ENCODE measurements around the gene FLG2. TPM values are rescaled to one million over a fixed set of nuclear protein-coding genes. Genes with fewer than 3 reads are reported as not detected.

FLG2 gene
- total RNA-seq, 1 experiment from 2014 or later: not detected

GRCh38 chr1:152392909-152393308, 33.1 kb upstream of the FLG2 start:
- peaks cover 3% of the 10 kb centered on the region; the same call in 1 of the 2 replicates for H3K27me3 Mint-ChIP-seq (ENCODE audit: low read depth)
- H3K4me1 Mint-ChIP-seq: no peaks in the 10 kb centered on the region
- TF ChIP-seq KAT7 (CRISPR knock-in tag; IDR thresholded peaks at IDR 0.05; ENCODE audit: borderline replicate concordance) (no peak), NFE2L1 (CRISPR knock-in tag; IDR thresholded peaks at IDR 0.05) (no peak)
- H3K36me3 Mint-ChIP-seq: peaks cover 77% of the 10 kb centered on the region
- CTCF ChIA-PET: no interaction called here
- H3K27ac Mint-ChIP-seq: no peak overlapping the region
- POLR2A ChIA-PET: no interaction called here
- H3K9me3 Mint-ChIP-seq: peaks cover 92% of the 10 kb centered on the region
- DNase-seq (ENCODE audit: low spot score) (no peak), ATAC-seq (no peak)
- H3K4me3 Mint-ChIP-seq: no peak overlapping the region

- CTCF ChIA-PET: no interaction called here
- H3K9me3 Mint-ChIP-seq: peaks cover 88% of the 10 kb centered on the region
Observed at GRCh38 chr1:152388889-152389288, 29.1 kb upstream of the FLG2 start.

GRCh38 chr1:152386940-152387339, 27.1 kb upstream of the FLG2 start:
- Mint-ChIP-seq H3K9me3 (peaks cover 86% of the 10 kb centered on the region), H3K4me3 (no peak overlapping the region), H3K27me3 (ENCODE audit: low read depth) (peaks cover 12% of the 10 kb centered on the region; the same call in 1 of the 2 replicates), H3K4me1 (no peaks in the 10 kb centered on the region), H3K27ac (no peak overlapping the region), H3K36me3 (peaks cover 74% of the 10 kb centered on the region)
- ATAC-seq: no peak
- CTCF ChIA-PET: no interaction called here
- TF ChIP-seq ZMAT4 (CRISPR knock-in tag; IDR thresholded peaks at IDR 0.05) (no peak), CREB1 (CRISPR knock-in tag; IDR thresholded peaks at IDR 0.05) (no peak), ATF2 (CRISPR knock-in tag; IDR thresholded peaks at IDR 0.05; ENCODE audit: borderline replicate concordance, low read depth) (no peak)
- no peak for DNase-seq (ENCODE audit: low spot score)
- POLR2A ChIA-PET: no interaction called here

More at GRCh38 chr1:152388889-152389288, 29.1 kb upstream of the FLG2 start:
- ATAC-seq (no peak), DNase-seq (ENCODE audit: low spot score) (no peak)
- TF ChIP-seq ATF2 (CRISPR knock-in tag; IDR thresholded peaks at IDR 0.05; ENCODE audit: borderline replicate concordance, low read depth) (no peak), ZBTB43 (CRISPR knock-in tag; IDR thresholded peaks at IDR 0.05) (no peak), ATF3 (CRISPR knock-in tag; conservative IDR thresholded peaks at IDR 0.05) (no peak), ZNF512 (CRISPR knock-in tag; IDR thresholded peaks at IDR 0.05; ENCODE audit: borderline replicate concordance) (no peak), MLX (CRISPR knock-in tag; IDR thresholded peaks at IDR 0.05) (no peak), IRF1 (CRISPR knock-in tag; IDR thresholded peaks at IDR 0.05) (no peak)
- Mint-ChIP-seq H3K36me3 (peaks cover 77% of the 10 kb centered on the region), H3K4me1 (no peaks in the 10 kb centered on the region), H3K4me3 (no peak overlapping the region), H3K27me3 (ENCODE audit: low read depth) (peaks cover 12% of the 10 kb centered on the region; the same call in 1 of the 2 replicates), H3K27ac (no peak overlapping the region)
- POLR2A ChIA-PET: no interaction called here
